DOHH2 (cell line): ENCODE data around the gene ATP4B.

Experiments
- H3F3A ChIP-seq: fragments of 200-600 bp; sonication (generic), shearing (Covaris generic); 2 replicates; pipeline ENCODE4 v1.6.0; 2016; ENCODE audit warnings: antibody characterized with exemption, mild to moderate bottlenecking; ENCODE audit not compliant: control insufficient read depth, insufficient read depth
- H3K27ac ChIP-seq: fragments of 200-600 bp; sonication (generic); 2 replicates; pipeline ENCODE4 v1.5.1; 2014; ENCODE audit warnings: low read depth, mild to moderate bottlenecking, low read length, moderate library complexity
- H3K27me3 ChIP-seq: fragments of 200-600 bp; sonication (generic); 2 replicates; pipeline ENCODE4 v1.6.1; 2014; ENCODE audit warnings: mild to moderate bottlenecking, low read length, mixed read lengths; ENCODE audit not compliant: control insufficient read depth
- H3K36me3 ChIP-seq: fragments of 200-600 bp; sonication (generic); 2 replicates; pipeline ENCODE4 v1.6.1; 2014; ENCODE audit warnings: mild to moderate bottlenecking, low read length, moderate library complexity, mixed read lengths; ENCODE audit not compliant: control insufficient read depth
- H3K4me1 ChIP-seq: fragments of 200-600 bp; sonication (generic); 2 replicates; pipeline ENCODE4 v1.6.1; 2014; ENCODE audit warnings: mild to moderate bottlenecking, low read length, mixed read lengths; ENCODE audit not compliant: control insufficient read depth
- H3K4me2 ChIP-seq: fragments of 200-600 bp; sonication (generic); 2 replicates; pipeline ENCODE4 v1.6.0; 2014; ENCODE audit warnings: mild to moderate bottlenecking, low read length, moderate library complexity
- H3K4me3 ChIP-seq: fragments of 200-600 bp; sonication (generic); 2 replicates; pipeline ENCODE4 v1.5.1; 2014; ENCODE audit warnings: mild to moderate bottlenecking, low read length, mixed read lengths
- H3K79me2 ChIP-seq: fragments of 200-600 bp; sonication (generic); 2 replicates; pipeline ENCODE4 v1.6.1; 2014; ENCODE audit warnings: mild to moderate bottlenecking, low read length, mixed read lengths; ENCODE audit not compliant: control insufficient read depth
- H3K9me2 ChIP-seq: fragments of 200-600 bp; sonication (generic); replicated peaks from 2 replicates; pipeline ENCODE4 v1.6.1; 2014; ENCODE audit warnings: mild to moderate bottlenecking, low read length, mixed read lengths; ENCODE audit not compliant: control insufficient read depth
- H3K9me3 ChIP-seq: fragments of 200-600 bp; sonication (generic); 2 replicates; pipeline ENCODE4 v1.6.1; 2014; ENCODE audit warnings: antibody characterized with exemption, low read length, mixed read lengths; ENCODE audit not compliant: control insufficient read depth, insufficient read depth
- H4K20me1 ChIP-seq: fragments of 200-600 bp; sonication (generic); 2 replicates; pipeline ENCODE4 v1.6.0; 2014; ENCODE audit warnings: low read depth, mild to moderate bottlenecking, antibody characterized with exemption, low read length, moderate library complexity; ENCODE audit not compliant: control insufficient read depth, insufficient read depth
- CTCF ChIP-seq: fragments of 200-600 bp; sonication (generic); IDR thresholded peaks from one replicate; pipeline ENCODE4 v1.5.1; 2014; ENCODE audit warnings: antibody characterized with exemption, mild to moderate bottlenecking, low read depth, low read length; ENCODE audit not compliant: poor library complexity, severe bottlenecking
- EZH2phosphoT487 ChIP-seq: fragments of 200-600 bp; sonication (generic); IDR thresholded peaks from 2 replicates; pipeline ENCODE4 v1.6.1; 2017; ENCODE audit warnings: borderline replicate concordance, mild to moderate bottlenecking, antibody characterized with exemption, low read length, moderate library complexity, mixed read lengths

ATP4B gene

DNA sequence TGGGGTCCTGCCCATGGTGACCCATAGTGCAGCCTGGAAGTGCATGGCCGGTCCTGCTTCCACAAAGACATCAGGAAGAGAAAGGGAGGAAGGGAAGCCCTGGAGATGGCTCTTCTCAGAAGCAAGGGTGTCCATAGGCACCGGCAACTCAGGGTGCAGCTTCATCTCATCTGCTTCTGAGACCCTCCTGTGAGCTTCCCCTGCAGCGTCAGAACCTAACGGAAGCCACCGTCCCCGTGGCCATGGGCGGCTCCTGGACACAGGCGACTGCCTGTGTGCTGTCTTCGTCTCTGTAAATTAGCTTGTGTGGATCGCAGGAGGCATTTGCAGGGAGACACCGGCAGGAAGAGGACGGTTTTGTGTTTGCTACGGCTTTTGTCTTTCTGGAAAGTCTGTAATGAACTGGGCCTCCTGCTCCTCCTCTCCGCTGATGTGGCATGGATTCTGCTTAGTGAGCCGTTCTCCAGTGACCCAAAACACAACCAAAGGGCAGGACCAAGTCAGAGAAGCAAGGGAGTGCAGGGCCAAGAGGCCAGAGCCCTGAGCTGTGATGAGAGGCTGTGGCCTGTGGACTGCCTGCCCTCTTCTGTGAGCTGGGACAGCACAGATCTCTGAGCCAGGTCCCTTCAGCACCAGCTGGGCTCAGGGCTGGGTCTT lies 2.5 kb downstream of the ATP4B start:
- Histone ChIP-seq H3K9me2 (no peaks in the 10 kb centered on the region), H4K20me1 (no peaks in the 10 kb centered on the region), H3F3A (no peaks in the 10 kb centered on the region), H3K27me3 (no peaks in the 10 kb centered on the region), H3K27ac (no peak overlapping the region), H3K9me3 (no peaks in the 10 kb centered on the region), H3K4me1 (no peaks in the 10 kb centered on the region), H3K4me2 (no peak overlapping the region), H3K36me3 (no peaks in the 10 kb centered on the region), H3K4me3 (no peak overlapping the region), H3K79me2 (no peaks in the 10 kb centered on the region)
- TF ChIP-seq CTCF (no peak), EZH2phosphoT487 (no peak)

DNA sequence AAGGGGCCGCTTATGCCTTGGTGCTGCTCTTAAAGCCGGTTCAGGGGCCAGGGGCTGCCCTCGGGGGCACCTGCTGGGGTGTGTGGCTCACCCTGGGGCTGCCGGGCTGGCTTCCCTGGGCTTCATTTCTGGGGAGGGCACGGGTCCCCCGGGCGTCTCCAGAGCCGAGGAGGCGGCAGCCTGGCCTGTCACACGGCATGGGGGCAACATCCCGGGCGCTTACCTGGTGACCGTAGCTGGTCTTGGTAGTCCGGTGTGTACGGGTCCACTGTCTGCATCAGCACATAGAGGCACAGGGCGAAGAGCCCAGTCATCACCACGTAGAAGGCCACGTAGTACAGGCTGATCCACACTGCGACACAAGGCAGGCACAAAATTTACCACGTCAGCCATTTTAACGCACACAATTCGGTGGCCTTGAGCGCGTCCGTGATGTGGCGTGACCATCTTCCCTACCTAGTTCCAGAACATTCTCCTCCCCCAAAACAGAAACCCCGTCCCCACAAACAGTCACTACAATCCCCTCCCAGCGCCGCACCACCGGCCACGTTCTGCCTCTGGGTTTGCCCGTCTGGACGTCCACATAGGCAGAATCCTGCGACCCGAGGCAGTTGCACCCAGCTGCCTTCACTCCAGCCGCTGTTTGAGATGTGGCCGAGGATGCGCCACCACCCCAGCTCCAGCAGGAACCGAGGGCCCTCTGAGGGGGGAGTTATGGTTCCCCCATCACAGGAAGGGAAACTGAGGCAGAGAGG lies 3.2 kb downstream of the ATP4B start:
- no peaks in the 10 kb centered on the region for H3K9me2 ChIP-seq
- H3K4me3 ChIP-seq, result no peak overlapping the region
- TF ChIP-seq EZH2phosphoT487, result no peak
- no peak for TF ChIP-seq CTCF
- H3K4me2 ChIP-seq, result no peak overlapping the region
- no peaks in the 10 kb centered on the region for H3K27me3 ChIP-seq
- H3F3A ChIP-seq, result no peaks in the 10 kb centered on the region
- H3K79me2 ChIP-seq, result no peaks in the 10 kb centered on the region
- no peaks in the 10 kb centered on the region for H4K20me1 ChIP-seq
- no peaks in the 10 kb centered on the region for H3K4me1 ChIP-seq
- H3K9me3 ChIP-seq, result no peaks in the 10 kb centered on the region
- no peaks in the 10 kb centered on the region for H3K36me3 ChIP-seq
- H3K27ac ChIP-seq, result no peak overlapping the region

DNA sequence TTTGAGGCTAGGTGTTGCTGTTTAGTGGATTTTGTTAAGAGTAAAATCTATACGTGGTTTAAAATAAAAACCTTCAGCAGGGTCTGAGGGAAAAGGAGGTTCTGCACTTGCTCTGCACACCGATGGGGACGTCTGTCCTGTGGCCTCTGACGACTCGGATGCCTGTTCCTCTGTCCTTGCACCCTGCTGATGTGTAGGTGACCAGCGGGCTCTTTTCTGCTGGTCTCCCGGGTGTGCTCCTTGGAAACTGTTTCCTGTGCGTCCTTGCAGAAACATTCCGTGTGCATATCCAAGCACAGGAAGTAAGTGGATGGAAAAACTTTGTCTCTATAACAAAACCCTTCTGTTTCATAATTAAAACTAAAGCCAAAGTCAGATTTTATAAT lies 3.8 kb downstream of the ATP4B start:
- no peaks in the 10 kb centered on the region for H4K20me1 ChIP-seq
- no peaks in the 10 kb centered on the region for H3F3A ChIP-seq
- no peaks in the 10 kb centered on the region for H3K36me3 ChIP-seq
- H3K4me2 ChIP-seq, result no peak overlapping the region
- no peak overlapping the region for H3K4me3 ChIP-seq
- TF ChIP-seq CTCF (no peak), EZH2phosphoT487 (no peak)
- no peak overlapping the region for H3K27ac ChIP-seq
- no peaks in the 10 kb centered on the region for H3K9me2 ChIP-seq
- no peaks in the 10 kb centered on the region for H3K9me3 ChIP-seq
- no peaks in the 10 kb centered on the region for H3K4me1 ChIP-seq
- H3K79me2 ChIP-seq, result no peaks in the 10 kb centered on the region
- H3K27me3 ChIP-seq, result no peaks in the 10 kb centered on the region
